ENCODE data around the gene UHMK1.
"Not testable (repeated sequence)": the region's sequence is repeated elsewhere in the genome, so short reads cannot be mapped to it uniquely, and the experiment has no call there.

Gene UHMK1

GRCh38 chr1:162488219-162488618, 9.4 kb upstream of the UHMK1 start:
- DNase-seq (ENCODE audit: insufficient read length, low spot score) (no peak), FAIRE-seq (no peak)
- TF ChIP-seq CTCF (IDR thresholded peaks at IDR 0.05; ENCODE audit: insufficient read depth, missing control alignments): no peak

DNA sequence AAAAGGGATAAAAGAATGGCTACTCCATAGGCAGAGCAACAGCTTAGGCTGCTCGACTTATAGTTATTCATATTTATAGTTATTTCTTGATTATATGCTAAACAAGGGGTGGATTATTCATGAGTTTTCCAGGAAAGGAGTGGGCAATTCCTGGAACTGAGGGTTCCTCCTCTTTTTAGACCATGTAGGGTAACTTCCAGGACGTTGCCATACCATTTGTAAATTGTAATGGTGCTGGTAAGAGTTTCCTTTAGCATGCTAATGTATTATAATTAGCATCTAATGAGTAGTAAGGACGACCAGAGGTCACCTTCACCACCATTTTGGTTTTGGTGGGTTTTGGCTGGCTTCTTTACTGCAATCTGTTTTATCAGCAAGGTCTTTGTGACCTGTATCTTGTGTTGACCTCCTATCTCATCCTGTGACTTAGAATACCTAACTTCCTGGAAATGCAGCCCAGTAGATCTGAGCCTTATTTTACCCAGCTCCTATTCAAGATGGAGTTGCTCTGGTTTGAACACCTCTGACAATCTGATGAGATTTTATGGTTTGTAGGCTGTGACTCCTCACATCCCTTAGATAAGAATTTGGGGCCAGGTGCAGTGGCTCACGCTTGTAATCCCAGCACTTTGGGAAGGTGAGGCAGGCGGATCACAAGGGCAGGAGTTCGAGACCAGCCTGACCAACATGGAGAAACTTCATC, 1.9 kb upstream of the UHMK1 start:
- not testable (repeated sequence) for DNase-seq (ENCODE audit: insufficient read length, low spot score); FAIRE-seq

- DNase-seq (ENCODE audit: insufficient read length, low spot score): no peak
These were observed 405 bp upstream of the UHMK1 start for GRCh38 chr1:162497104-162497722.

DNA sequence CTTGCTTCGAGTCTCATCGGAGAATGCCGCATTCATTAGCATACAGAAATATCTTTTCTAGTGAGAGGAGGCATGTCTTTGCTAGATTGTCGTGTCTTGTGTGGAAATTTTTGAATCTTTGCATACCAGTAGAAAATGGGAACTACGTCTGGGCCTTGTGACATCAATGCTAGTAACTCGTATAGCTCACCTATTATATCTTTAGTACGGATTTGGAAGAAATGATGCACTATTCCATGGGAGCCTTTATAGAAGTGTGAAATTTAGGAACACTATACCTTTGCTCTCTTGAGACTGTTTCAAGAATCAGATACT, 835 bp downstream of the UHMK1 start:
- FAIRE-seq (no peak), DNase-seq (ENCODE audit: insufficient read length, low spot score) (no peak)

More at GRCh38 chr1:162497104-162497722, 405 bp upstream of the UHMK1 start:
- FAIRE-seq: peak; percentile 29
- TF ChIP-seq CTCF (IDR thresholded peaks at IDR 0.05; ENCODE audit: insufficient read depth, missing control alignments): no peak

GRCh38 chr1:162500805-162501204, 3.2 kb downstream of the UHMK1 start:
- FAIRE-seq: no peak
- DNase-seq (ENCODE audit: insufficient read length, low spot score): no peak
- TF ChIP-seq CTCF (IDR thresholded peaks at IDR 0.05; ENCODE audit: insufficient read depth, missing control alignments): no peak

More for the DNA sequence above, 835 bp downstream of the UHMK1 start:
- TF ChIP-seq CTCF (IDR thresholded peaks at IDR 0.05; ENCODE audit: insufficient read depth, missing control alignments): no peak

DNA sequence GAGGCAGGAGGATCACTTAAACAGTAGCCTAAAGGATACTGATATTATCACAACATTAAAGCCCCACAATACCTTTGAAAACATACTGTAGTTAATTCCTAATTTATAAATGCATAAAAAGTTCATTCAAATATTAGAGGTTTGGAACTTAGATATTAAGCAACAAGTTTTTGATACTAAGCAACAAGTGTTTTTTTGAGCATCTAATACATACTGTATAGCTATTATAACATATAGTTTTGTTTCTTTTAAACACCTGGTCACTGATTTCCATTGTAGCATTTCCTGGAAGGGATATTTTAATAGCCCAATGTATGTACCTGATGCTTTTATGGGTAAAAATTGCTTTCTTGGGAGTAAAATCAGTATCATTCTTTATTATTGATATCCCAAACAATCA, 4.5 kb downstream of the UHMK1 start:
- FAIRE-seq (no peak), DNase-seq (ENCODE audit: insufficient read length, low spot score) (no peak)
- no peak for TF ChIP-seq CTCF (IDR thresholded peaks at IDR 0.05; ENCODE audit: insufficient read depth, missing control alignments)

DNA sequence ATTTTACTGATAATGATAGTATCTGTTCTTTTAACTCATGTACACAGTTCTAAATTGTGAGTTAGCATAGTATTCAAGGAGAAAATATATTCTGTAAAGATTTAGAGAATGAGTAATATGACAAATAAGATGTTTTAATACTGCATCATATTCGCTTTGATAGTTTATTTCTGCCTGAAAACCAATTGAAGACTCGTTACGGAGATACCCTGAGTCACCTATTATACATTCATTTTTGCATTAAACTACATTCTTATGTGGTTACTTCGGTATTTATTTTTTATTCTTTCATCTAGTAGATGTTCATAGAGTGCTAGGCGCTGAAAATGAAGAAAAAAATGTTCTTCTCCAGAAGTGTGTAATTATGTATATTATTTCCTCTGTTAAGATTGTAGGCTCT, 5.3 kb downstream of the UHMK1 start:
- DNase-seq (ENCODE audit: insufficient read length, low spot score) (no peak), FAIRE-seq (no peak)
- no peak for TF ChIP-seq CTCF (IDR thresholded peaks at IDR 0.05; ENCODE audit: insufficient read depth, missing control alignments)
